HK-2 (cell line): Measurements from ENCODE around the gene NMRAL1.

Source experiments
- DNase-seq: peaks from one replicate; pipeline ENCODE4 v3.0.0-alpha.2; 2018; ENCODE audit not compliant: unreplicated experiment

Gene NMRAL1

DNA sequence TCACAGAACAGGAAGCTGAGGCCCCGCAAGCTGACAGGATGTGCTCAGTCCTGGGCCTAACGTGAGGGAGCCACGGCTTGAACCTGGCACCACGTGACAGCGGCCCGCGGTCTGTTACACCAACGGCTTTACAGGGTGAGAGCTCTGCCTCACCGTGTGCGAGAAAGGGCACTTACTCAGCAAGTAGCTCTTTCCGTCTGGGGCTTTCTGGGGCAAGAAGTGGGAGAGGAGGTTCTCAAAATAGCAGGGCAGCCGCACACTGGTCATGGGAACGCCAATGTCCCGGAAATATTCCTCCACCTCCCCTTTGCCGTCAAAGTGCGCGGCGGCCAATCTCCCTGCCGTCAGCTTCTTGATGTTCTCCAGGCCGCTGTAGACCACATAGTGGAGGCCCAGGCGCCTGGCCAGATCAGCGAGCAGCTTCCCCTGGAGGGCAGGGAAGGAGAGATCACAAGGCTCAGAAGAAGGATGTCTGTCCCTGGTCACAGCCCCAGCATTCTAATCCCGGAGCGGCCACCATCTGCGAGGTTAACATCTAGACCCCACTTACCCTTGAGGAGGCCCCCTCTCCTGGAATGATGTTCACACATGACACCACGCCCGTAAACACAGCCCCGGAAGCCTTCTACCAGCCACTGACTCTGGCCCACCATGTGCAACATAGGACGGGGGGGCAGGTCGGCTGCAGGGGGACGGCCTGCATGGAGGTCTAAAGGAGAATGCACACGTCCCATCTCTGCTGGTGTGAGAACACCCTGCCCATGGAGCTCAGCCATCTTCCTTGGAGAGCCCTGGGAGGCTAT, 8.2 kb downstream of the NMRAL1 start:
- DNase-seq, result no peak

DNA sequence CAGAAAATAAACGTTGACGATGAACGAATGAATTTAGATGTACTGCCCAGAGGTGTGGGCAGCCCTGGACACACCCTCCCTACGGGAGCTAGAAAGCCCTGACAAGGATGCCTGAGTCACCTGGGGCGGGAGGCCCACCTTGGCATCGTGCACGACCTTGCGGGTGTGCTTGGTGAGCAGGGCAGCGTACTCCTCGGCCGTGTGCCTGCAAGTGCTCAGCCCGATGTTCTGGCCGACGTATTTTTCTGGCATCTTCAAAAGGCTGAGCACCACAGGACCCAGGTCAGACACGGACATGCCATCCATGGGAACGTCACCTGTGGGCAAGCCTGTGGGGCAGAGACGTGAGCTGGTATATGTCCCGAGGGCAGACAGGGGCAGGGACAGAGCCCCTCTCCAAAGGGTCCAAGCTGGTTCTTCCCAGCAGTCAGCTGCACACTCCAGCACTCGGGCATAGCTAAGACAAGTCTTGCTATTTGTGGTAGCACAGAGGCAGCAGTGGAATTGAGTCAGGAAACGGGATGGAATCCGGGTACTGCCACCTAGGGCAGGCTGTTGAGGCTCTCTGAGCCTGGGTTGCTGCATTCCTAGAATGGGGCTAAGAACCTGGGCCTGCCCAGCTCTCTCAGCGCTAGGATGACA, 10.8 kb downstream of the NMRAL1 start:
- no peak for DNase-seq

DNA sequence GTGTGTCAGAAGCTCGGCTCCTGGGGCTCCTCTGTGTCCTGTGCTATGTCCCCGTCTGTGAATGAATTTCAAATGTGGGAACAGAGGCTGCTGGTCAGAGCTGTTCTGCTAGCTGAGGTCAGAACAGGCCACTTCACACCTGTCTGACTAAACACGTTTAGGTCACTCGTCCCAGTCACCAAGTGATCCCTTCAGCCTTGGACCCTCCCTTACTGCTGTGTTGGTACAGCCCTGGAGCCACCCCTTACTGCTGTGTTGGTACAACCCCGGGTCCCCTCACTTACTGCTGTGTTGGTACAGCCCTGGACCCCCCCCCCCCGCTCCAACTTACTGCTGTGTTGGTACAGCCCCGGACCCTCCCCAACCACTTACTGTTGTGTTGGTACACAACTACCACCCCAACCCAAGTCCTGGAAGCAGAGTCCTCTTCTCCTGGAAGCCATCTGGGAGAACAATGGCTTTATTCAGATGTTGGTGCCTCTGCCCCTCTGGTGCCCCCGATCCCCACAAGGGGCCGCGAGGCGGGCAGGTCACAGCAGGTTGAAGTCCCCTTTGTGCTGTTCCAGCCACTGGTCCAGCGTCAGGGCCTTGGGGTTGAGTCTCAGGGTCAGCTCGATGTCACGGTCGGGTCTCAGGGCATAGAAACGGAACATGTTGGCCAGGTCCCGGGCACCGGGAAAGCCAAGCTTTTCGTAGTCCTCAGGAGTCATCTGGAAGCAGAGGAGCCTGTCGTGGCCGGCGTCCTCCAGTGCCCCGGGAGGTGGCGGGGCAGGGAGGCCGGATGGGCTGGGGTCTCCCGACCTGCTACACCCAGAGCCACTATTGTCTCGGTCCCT, 13.0 kb downstream of the NMRAL1 start:
- no peak for DNase-seq

DNA sequence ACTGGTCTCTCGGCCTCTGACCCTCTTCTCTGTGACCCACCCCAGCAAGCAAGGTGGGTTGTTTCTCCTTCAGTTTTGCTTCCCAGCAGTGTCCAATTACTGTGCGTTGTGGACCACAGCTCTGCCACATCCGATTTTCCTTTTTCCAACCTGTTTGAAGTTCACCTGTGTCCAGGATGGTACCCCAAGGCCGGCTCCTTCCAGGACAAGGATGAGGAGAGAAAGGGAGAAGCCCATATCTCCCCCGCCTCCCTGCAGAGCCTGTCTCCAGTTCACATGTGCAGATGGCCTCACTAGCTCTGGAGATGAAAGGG, 13.5 kb downstream of the NMRAL1 start:
- DNase-seq, result no peak

DNA sequence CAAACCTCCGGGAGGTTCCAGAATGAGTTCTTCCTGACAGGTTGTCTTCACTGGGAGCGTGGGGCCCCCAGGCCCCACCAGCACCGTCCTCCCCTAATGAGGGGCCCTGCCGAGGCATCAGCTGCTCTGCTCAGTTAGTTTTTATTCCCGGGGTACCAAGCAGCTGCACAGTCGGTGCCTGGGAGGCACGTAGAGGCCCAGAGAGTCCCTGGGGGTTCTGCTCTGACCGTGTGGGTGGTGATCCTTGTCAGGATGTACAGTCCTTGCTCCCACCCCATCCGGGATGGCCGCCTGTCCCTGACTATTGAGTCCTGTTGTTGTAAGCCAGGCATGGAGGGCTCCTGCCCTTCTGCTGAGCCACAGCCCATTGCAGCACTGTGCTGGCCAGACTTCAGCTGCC, 18.5 kb downstream of the NMRAL1 start:
- DNase-seq, result no peak

DNA sequence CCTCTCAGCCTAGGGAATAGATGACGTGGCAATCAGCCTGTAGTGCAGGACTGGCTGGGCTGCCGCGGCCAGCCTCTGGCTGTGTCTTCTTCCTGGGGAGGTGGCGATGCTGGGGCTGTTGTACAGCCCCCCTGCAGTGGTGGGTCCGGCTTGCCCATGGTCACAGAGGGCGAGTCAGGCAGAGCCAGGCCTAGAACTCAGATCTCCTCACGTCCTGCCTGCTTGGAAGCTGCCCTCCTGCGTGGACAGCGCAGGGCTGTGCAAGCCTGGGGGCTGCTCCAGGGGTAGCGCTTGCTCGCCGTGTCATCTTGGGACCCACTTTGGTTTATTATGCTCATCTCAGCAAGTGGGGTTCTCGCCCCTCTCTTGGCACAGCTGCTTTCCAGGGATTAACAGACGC, 19.3 kb downstream of the NMRAL1 start:
- DNase-seq, result no peak

DNA sequence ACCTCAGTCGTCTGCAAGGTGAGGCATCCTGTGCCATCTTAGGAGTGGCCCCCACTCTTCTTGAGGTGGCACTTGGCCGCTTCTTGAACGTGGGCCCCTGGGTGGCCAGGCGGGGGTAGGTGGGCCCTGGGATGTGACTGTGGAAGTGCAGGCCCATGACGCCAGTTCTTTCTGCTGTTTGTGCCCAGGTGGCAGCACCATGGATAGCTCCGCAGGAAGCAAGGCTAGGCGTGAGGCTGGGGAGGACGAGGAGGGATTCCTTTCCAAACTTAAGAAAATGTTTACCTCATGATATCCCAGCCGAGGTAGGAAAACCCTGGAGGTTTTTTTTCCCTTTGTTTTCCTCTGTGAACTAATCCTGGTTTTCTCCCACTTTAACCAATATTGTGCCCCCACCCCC, 19.8 kb downstream of the NMRAL1 start:
- no peak for DNase-seq

DNA sequence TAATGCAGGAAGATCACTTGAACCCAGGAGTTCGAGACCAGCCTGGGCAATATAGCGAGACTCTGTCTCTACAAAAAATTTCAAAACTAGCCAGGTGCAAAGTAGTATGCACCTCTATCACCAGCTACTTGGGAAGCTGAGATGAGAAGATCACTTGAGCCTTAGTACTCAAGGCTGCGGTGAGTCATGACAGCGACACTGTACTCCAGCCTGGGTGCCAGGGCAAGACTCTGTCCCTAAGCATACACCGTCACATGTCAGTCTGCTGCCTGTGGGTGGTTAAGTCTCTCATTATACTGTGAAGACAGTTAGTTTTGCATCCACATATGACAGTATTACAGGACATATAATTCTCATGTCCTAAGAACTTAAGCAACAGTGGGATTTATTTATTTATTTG, 21.8 kb downstream of the NMRAL1 start:
- no peak for DNase-seq

DNA sequence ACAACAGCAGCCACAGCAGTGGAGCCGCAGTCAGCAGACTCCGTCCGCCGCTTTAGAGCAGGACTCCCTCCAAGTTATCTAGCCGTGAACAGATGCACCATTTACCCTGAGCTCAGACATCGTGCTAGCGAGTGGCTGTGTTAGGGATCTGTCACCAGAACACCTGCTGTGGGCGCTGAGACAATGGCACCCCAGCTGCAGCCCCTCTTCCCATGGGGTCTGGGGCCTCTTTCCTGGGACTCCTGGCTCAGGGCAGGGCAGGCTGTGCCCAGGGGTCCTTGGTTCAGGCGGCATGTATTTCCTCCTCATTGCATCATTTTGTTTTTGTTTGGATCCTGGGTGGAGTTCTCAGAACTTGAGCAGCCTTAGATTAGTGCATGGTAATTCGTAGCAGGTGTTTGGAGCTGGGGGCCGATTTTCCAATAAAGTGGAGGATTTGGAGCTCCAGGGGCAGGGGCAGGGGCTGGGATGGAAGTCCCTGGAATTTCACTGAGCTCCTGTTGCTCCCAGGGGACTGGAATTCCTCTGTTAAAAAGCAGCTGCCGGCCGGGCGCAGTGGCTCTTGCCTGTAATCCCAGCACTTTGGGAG, 23.4 kb downstream of the NMRAL1 start:
- DNase-seq, result no peak

DNA sequence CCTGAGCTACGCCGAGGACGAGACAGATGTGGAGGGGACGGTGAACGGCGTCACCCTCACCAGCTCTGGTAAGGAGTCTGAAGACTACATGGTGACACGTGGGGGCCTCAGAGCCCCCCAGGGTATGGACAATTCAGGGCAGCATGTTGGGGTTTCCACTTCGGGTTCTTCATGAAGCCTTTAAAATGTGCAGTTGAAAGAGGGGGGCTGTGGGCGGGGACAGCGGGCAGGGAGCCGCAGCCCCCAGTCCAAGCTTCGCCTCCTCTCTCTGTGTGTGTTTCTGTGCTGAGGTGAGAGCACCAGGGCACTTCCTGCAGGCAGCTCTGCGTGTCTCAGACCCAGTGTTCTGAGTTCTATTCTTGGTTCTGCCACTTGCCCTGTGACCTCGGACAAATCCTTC, 24.0 kb downstream of the NMRAL1 start:
- DNase-seq, result no peak

DNA sequence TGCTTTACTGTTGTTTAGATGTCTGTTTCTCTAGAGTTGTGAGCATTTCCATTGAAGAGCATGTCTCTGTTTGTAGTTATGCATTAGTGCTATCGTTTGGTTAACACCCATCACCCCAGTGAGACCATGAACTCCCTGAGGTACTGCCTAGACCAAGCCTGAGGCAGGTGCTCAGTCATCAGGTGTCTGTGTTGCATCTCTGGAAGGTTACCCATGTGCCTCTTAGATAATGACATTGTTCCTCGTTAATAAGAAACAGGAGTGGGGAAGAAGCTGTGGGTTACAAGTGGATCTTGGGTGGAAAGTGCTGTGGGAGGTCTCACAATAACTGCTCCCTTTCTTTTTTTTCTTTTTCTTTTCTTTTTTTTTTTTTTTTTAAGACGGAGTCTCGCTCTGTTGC, 30.4 kb downstream of the NMRAL1 start:
- no peak for DNase-seq

DNA sequence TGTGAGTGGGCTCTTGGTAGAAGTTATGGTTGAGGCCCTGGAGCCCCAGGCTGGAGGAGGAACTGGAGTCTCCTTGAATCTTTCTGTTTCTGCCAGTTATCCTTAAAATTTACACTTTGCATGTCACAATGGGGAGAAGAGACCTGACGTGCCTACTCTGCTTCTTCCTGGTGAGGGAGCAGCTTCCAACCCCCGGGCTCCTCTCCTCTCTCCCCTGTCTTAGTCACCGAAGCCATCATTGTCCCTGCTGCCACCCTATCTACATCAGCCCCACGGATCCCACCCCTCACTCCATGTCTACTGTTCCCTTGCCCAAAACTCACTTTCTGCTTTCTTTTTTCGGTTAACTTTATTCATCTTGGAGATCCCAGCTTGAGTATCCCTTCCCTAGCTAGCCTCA, 31.2 kb downstream of the NMRAL1 start:
- DNase-seq, result no peak

DNA sequence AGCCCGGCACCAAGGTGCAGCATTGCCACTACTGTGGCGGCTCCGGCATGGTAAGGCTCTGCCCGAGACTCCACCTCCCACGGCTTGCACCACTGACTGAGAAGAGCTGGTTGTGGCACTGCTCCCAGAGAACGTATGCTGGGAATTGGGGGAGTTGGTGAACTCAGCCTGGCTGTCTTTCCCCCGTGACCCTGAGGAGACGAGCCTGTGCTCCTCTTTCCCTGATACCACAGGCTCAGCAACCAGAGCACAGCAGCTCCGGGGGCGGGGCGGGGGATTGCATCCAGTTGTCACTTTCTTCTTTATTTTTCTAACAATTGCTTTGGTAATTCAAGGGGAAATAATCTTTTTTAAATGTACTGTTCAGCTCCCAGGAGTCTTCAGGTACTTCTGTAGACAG, 32.1 kb downstream of the NMRAL1 start:
- DNase-seq, result no peak

DNA sequence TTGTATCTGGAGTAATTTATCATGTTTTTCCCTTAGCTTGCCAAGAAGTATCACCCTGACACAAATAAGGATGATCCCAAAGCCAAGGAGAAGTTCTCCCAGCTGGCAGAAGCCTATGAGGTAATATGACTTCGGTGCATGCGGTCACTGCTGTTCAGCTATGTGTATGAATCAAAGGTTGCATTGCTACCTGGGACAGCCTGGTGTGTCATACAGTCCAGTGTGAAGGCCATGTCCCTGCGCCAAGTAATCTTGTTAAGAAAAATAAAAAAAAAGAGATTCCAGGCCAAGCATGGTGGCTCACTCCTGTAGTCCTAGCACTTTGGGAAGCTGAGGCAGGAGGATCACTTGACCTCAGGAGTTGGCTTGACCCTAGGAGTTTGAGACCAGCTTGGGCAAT, 37.1 kb downstream of the NMRAL1 start:
- no peak for DNase-seq

DNA sequence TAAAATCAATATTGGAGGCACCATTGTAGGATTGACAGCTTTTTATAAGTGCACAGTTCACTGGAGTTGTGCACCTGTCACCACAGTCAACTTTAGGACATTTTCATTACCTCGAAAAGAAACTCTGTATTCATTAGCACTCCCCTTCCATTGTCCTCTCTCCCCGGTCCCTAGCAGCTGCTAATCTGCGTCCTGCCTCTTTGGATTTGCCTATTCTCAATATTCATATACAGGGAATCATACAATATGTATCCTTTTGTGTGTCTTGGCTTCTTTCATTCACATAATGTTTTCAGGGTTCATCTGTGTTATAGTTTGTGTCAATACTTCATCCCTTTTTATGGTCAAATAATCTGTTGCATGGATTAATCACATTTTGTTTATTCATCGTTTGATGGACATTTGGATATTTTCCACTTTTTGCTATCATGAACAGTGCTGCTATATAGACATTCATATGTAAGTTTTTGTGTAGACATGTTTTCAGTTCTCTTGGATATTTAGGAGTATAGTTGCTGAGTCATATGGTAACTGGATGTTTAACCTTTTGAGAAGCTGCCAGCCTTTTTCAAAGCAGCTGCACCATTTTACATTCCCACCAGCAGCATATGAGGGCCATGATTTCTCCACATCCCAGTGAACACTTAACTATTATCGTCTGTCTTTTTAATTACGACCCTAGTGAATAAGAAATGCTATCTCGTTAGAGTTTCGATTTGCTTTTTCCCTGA, 38.9 kb downstream of the NMRAL1 start:
- no peak for DNase-seq

DNA sequence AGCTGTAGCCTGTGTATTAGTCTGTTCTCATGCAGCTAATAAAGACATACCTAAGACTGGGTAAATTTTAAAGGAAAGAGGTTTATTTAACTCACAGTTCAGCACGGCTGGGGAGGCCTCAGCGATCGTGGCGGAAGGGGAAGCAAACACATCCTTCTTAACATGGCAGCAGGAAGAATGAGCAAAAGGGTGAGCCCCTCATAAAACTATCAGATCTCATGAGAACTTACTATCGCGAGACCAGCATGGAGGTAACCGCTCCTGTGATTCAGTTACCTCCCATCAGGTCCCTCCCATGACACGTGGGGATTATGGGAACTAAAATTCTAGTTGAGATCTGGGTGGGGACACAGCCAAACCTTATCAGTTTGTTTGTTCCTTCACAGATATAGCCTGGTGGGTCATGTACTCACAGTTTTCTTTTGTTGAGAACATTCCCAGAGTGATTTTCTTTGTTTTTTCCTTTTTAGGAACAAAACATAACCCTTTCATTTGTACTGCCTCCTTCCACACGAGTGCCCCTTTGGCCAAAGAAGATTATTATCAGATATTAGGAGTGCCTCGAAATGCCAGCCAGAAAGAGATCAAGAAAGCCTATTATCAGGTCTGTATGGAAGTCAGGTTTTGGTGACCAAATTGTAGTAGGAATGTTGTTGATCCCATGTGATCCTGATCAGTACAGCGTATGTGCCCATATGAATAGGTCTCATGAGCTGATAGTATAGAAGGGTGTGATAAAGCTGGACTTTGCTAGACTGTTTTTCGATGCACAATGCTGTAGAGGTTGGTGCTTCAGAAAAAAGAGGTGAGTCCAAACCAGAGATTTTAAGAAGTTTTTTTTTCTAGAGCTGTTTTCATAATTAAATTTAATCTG, 40.3 kb downstream of the NMRAL1 start:
- no peak for DNase-seq

DNA sequence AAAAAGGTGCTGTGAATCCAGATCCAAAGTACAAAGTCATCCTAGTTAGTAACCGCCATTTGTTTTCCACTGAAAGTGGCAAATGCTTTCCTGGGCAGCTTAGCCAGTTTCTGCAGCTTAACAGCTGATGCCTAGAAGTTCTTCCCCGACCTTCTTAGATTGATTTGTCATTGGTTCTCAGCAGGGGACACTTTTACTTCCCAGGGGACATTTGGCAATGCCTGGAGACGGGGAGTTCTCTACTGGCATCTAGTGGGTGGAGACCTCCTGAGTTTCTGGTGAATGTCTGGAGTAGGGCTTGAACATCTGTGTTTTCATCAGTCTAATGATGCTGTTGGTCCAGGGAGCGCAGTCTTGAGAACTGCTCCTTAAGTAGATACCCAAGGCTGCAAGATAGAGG, 41.2 kb downstream of the NMRAL1 start:
- no peak for DNase-seq

DNA sequence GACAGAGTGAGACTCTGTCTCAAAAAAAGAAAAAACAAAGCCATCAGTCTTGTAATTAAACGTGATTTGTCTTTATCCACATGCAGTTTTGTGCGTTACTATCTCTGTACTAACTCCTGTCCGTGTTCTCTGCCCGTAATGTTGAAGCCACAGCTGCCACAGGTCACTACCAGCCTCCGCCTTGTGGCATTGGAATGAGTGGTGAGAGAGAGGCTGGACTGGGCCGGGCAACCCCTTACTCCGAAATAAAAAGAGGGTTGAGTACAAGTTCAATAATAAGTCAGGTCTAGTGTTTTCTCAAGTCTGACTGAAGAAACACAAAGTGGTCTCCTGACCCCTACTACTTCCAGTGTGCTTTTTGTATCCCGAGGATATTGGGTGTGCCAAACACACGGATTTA, 43.4 kb downstream of the NMRAL1 start:
- no peak for DNase-seq

DNA sequence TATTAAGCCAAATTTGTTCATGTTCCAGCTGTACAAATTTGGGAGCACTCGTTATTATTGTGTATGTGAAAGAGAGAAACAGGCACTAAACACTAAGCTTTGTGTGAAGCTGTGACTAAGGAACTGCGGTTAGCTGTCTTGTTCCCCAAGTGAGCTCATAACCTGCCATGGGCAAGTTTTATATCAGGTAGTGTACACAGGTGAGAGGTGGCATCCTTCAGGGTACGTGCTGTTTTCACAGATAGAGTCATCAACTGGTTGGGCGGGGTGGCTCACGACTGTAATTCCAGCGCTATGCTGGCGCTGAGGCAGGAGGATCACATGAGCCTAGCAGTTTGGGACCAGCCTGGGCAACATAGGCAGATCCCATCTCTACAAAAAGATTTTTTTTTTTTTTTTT, 45.9 kb downstream of the NMRAL1 start:
- no peak for DNase-seq

DNA sequence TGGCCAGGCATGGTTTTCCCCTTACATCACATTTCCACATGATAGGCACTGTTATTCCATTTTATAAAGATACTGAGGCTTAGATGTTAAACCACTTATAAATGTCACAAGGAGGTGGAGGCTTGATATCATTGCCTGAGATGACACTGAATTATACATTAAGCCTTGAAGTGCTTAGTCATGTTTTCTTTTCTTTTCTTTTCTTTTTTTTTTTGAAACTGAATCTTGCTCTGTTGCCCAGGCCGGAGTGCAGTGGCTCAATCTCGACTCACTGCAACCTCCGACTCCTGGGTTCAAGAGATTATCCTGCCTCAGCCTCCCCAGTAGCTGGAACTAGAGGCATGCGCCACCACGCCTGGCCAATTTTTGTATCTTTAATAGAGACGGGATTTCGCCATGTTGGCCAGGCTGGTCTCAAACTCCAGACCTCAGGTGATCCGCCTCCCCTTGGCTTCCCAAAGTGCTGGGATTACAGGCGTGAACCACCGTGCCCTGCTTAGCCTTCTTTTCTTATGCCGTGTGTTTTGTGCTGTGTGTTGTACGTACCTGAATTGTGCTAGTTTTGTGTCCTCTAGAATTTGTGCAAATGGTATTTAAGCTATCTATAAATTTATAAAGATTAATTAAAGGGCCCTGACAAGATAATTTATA, 47.6 kb downstream of the NMRAL1 start:
- no peak for DNase-seq
